GM10266 (cell line): ENCODE results near the gene CHRNA4.

ENCODE experiments used
- DNase-seq: peaks from one replicate; pipeline ENCODE4 v3.0.0; 2012; ENCODE audit errors: extremely low spot score
- CTCF ChIP-seq: IDR thresholded peaks from 2 replicates; pipeline ENCODE4 v1.5.1; 2012; ENCODE audit warnings: mild to moderate bottlenecking, low read depth; ENCODE audit not compliant: control insufficient read depth, insufficient read depth; ENCODE audit errors: missing control alignments

Gene CHRNA4

GRCh38 chr20:63366390-63367365 is 5.5 kb upstream of the CHRNA4 start:
- no peak for DNase-seq
- no peak for TF ChIP-seq CTCF

GRCh38 chr20:63365601-63366389 is 4.6 kb upstream of the CHRNA4 start:
- no peak for TF ChIP-seq CTCF
- no peak for DNase-seq

GRCh38 chr20:63364801-63365585 is 3.8 kb upstream of the CHRNA4 start:
- no peak for TF ChIP-seq CTCF
- DNase-seq = no peak

GRCh38 chr20:63363981-63364561 is 2.9 kb upstream of the CHRNA4 start:
- no peak for TF ChIP-seq CTCF
- DNase-seq = no peak

GRCh38 chr20:63363013-63363957 is 2.1 kb upstream of the CHRNA4 start:
- TF ChIP-seq CTCF = no peak
- no peak for DNase-seq
